Adipose tissue (tissue), 3 donors: ENCODE measurements around the gene WDTC1. TPM values are rescaled to one million over a fixed set of nuclear protein-coding genes. Genes with fewer than 3 reads are reported as not detected.

Source experiments
- H3K27ac ChIP-seq: one replicate; pipeline ENCODE4 v1.5.1; 2013; ENCODE audit warnings: low read depth, low read length
- WGBS, 3 donors: extraction: QIAGEN DNeasy Blood & Tissue Kit; methylation state at CpG; one replicate each; pipeline ENCODE4 v1.1.7; 2013; 5-methylcytosine and 5-hydroxymethylcytosine counted together
- polyA plus RNA-seq, 3 donors: library from polyadenylated mRNA; stranded (reverse); fragments of 200-250 nt; gene quantifications; one replicate each; pipeline ENCODE4 v1.2.3, GENCODE V29; 2013
- donor health status: healthy with polysubstance abuse.
- donor health status: Bipolar disorder and iron deficiency.
- donor health status: healthy.

WDTC1 gene
- polyA plus RNA-seq, 3 donors = 12.7 to 27.1 (median 19.5) TPM

DNA sequence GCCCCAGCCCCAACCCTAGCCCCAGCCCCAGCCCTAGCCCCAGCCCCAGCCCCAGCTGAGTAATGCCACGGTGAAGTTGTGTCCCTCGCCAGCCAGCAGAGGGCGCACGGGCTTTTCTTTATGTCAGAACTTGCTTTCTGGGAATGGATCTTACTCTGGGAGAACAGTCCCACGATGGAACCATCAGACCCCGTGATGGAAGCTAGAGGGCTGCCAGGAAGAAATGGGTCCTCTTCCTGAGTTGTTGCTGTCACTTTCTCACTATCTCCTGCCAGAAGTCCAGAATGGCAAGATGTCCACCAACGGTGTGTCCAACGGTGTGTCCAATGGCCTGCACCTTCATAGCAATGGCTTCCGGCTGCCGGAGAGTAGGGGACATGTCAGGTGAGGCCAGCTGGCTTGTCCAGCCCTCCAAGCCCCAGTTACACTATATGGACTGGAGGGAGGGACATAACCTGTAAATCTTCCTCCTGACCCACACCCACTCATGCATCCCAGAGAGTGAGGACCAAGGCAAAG lies 62.4 kb downstream of the WDTC1 start:
- H3K27ac ChIP-seq = no peak overlapping the region
- 37 to 40% (median 38%) methylated on average over 10 of the region's 10 CpGs for WGBS, 3 donors

DNA sequence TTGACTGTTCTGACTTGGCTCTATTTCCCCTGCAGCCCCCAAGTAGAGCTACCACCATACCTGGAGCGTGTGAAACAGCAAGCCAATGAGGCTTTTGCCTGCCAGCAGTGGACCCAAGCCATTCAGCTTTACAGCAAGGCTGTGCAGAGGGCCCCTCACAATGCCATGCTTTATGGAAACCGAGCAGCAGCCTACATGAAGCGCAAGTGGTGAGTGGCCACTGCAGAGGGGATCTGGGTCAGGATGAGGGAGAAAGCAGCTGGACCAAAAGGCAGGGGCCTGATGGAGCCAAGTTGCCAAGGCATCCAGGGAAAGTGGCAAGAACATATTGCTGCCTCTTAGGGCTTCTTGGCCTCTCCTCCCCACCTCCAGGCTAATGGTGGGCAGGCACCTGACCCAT lies 63.5 kb downstream of the WDTC1 start:
- H3K27ac ChIP-seq = no peak overlapping the region
- WGBS, 3 donors = 94 to 100% (median 98%) methylated on average over 3 of the region's 3 CpGs

DNA sequence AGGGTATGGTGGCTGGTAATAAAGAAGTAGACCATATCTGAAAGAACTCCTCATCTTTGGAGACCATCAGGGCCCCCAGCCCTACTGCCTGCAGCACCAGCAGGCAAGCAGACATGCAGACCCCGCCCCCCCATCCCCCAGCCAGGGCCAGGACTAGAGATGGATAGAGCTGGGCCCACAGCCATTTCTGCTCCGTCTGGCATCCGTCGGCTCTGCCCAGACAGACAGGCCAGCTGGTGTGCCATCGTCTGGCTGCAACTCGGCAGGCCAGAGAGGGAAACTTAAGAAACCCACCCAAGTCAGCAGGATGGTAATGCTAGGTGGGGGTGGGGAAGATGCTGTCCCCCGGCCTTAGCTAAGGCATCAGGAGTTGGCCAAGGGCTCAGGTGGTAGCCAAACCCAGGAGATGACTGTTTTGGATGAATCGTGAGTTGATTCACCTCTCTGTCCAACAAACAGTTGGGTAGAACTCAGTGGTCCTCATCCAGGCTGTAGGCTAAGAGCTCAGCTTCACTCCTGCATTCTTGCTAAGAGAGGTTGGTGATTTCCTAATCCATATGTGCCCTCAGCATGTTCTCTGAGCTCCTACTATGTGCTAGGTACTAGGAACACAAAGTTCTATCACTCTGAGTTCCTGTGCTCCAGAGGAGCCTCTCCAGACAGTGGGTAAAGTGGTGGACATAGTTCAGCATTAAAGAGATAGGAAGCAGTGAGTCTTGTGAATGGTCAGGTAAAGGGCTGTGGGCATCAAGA lies 64.4 kb downstream of the WDTC1 start:
- H3K27ac ChIP-seq = no peak overlapping the region
- 75 to 83% (median 78%) methylated on average over 8 of the region's 8 CpGs for WGBS, 3 donors

GRCh38 chr1:27299385-27300271 lies 65.2 kb downstream of the WDTC1 start:
- 54 to 79% (median 62%) methylated on average over 14 of the region's 14 CpGs for WGBS, 3 donors
- no peak overlapping the region for H3K27ac ChIP-seq

- H3K27ac ChIP-seq = no peak overlapping the region
- WGBS, 3 donors = 23 to 49% (median 26%) methylated on average over 5 of the region's 5 CpGs
Observed at GRCh38 chr1:27300341-27301051, 66.1 kb downstream of the WDTC1 start.

- 76 to 81% (median 77%) methylated on average over 8 of the region's 8 CpGs for WGBS, 3 donors
- H3K27ac ChIP-seq = no peak overlapping the region
Observed at GRCh38 chr1:27301052-27301422, 66.6 kb downstream of the WDTC1 start.

DNA sequence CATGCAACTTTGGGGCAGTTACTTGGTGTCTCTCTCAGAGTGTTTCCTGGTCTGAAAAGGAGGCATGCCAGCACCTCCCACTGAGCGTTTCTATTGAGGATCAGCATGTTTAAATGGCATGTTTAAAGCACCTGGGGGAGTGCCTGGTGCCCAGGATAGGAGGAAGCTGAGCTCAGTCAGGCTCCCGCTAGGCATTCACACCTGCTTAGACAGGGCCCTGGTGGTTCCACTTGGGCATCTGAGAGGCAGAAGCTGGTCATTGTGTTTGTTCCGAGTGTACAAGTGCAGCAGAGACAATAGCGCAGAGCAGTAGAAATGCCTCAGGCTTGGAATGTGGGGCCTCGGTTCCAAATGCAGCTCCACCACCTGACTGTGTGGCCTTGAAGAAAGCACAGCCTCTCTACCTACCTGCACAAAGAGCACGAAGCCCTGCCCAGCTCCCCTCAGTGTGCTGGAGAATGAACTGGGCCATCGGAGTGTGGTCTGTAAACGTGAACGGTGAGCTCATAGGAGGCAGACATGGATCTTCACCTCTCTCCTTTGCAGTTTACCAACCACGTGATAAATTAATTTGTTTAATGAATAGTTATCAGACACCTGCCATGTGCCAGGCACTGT lies 67.3 kb downstream of the WDTC1 start:
- H3K27ac ChIP-seq = no peak overlapping the region
- WGBS, 3 donors = 77 to 91% (median 91%) methylated on average over 10 of the region's 10 CpGs

- 86 to 91% (median 87%) methylated on average over 2 of the region's 2 CpGs for WGBS, 3 donors
- no peak overlapping the region for H3K27ac ChIP-seq
Observed at GRCh38 chr1:27302612-27303011, 68.2 kb downstream of the WDTC1 start.

DNA sequence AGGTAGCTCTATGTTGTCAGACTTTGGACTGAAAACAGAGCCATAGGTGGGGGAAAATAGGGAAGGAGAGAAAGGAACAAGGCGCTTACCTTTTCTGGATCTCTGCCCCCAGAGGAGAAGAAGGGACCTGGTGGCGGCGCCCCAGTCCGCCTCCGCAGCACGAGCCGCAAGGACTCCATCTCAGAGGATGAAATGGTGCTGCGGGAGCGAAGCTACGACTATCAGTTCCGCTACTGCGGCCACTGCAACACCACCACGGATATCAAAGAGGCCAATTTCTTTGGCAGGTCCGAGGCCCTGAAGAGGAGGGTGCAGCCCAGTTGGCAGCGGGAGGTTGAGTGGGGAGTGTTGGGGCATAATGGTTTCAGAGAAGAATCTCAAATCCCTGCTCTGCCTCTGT lies 69.1 kb downstream of the WDTC1 start:
- 92% methylated on average over 15 of the region's 15 CpGs for WGBS, 3 donors
- H3K27ac ChIP-seq = no peak overlapping the region

DNA sequence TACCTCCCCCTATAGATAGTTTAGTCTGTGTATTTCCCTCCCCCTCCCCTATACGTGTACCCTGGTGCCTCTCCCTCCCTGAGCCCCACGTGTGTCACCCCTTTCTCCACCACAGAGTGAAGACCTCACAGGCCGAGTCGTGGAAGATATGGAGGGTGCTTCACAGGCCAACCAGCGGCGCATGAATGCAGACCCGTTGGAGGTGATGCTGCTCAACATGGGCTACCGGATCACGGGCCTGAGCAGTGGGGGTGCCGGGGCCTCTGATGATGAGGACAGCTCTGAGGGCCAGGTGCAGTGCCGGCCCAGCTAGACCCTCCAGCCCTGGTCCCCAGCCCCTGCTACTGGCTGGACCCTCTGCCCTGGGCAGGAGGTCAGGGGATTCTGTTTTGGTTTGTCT lies 71.6 kb downstream of the WDTC1 start:
- H3K27ac ChIP-seq = no peak overlapping the region
- 87 to 93% (median 90%) methylated on average over 11 of the region's 11 CpGs for WGBS, 3 donors

DNA sequence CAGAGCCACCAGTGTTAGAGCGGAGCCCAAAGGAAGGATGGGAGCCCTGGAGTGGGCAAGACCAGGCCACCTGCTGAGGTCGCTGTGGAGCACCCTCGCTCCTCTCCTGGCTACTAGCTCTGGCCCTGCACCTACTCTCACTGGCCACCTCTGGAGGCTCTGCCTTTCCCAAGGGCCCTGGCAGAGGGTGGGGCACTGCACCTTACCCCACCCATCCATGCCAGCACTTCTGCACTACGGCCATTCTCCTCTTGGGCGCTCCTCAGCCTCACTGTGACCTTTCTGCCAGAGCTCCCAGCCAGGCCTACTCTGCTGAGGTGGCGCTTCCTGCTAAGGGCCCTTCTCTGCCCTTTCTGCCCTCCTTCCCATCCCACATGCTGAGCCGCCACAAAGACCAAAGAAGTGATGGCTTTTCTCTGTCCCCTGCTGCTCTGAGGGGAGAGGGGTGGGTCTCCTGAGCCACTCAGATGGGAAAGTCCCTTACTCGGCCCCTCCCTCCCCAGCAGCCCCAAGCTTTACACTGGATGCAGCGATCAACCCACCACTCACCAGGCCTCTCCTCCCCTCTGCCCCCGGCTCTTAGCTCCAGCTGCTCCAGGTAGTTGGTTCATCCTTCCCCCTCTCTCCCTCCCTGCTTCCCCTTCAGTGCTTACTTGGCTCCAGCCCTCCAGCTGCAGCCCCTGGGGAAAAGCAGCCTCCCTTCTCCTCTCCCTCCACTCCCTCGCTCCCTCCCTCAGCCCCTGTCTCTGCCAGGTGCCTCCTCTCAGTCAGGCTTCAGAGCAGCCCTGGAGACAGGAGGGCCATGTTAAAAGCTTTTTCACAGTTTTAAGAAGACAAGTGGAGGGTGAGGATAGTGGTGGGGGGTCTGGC lies 72.7 kb downstream of the WDTC1 start:
- 78 to 80% (median 80%) methylated on average over 9 to 11 of the region's 11 CpGs for WGBS, 3 donors
- H3K27ac ChIP-seq = no peak overlapping the region

DNA sequence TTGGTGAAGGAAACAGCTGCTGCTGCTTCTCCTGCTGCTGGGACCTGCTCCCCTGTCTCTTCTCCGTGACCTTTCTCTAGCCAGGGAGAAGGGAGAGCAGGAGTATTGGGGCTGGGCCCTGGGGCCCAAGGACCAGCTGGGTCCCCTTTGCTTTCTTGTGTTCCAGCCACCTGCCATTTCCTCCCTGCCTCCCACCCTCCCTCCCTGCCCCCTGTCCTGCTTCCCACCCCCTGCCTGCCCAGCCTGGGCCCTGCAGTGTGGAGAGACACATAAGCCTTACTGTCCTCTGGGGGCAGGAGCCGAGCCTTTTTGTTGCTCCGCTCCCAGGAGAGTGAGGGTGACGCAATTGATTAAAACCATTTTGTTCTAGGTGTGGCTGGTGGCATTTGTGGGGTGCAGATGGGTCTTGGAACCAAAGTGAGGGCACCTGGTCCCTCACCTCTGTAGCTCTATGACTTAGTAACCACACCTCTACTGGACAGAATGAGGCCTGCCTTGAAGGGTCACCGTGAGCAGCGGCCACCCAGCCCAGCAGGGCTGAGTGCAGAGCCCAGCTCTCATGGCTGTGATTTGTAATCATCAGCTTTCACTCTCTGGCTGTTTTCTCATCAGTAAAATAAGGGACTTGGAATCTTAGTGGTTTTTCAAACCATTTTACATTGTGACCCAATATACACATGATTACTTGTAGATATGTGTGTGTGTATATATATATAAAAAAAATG lies 73.6 kb downstream of the WDTC1 start:
- H3K27ac ChIP-seq = no peak overlapping the region
- 82 to 91% (median 83%) methylated on average over 5 to 6 of the region's 6 CpGs for WGBS, 3 donors

DNA sequence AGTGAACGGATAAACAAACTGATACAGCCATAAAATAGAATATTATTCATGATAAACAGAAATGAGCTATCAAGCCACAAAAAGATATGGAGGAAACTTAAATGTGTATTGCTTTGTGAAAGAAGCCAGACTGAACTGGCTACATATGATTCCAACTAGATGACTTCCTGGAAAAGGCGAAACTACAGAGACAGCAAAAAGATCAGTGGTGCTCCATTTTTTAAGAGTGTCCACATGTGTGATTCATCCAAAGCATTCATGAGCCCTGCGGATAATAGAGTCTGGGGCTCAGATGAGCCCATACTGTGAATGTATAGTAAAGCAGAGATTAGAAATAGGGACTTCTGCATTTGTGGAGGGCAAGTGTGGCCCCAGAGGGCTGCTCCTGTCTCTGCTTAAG lies 79.7 kb downstream of the WDTC1 start:
- H3K27ac ChIP-seq = no peak overlapping the region
- 61 to 74% (median 64%) methylated on average over 3 of the region's 3 CpGs for WGBS, 3 donors

- no peak overlapping the region for H3K27ac ChIP-seq
- WGBS, 3 donors = 66 to 81% (median 70%) methylated on average over 2 of the region's 2 CpGs
Observed at GRCh38 chr1:27314737-27315136, 80.3 kb downstream of the WDTC1 start.

GRCh38 chr1:27316860-27317259 lies 82.4 kb downstream of the WDTC1 start:
- WGBS, 3 donors = 68 to 90% (median 90%) methylated on average over 5 of the region's 5 CpGs
- H3K27ac ChIP-seq = no peak overlapping the region

DNA sequence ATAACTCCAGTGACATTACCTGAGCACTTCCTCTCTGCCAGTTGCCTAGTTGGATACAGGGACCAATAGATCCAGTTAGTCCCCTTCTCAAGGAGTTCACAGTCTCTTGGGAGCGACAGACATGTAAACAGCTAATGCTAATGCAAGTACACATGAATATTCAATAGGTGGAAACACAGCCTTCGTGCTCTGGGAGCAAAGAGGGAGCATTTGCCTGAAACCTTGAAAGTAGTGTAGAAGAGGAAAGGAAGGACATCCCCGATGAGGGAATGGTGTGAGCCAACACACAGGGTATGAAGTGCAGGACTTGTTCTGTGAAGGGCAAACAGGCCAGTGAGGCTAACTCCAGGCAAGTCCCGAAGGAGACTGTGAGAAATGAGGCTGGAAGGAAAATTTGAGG lies 83.7 kb downstream of the WDTC1 start:
- H3K27ac ChIP-seq = no peak overlapping the region
- WGBS, 3 donors = 29 to 33% (median 32%) methylated on average over 4 of the region's 4 CpGs

- 54 to 85% (median 71%) methylated on average over 1 of the region's 1 CpG for WGBS, 3 donors
Observed at GRCh38 chr1:27318596-27318995, 84.2 kb downstream of the WDTC1 start.

More at GRCh38 chr1:27318596-27318995, 84.2 kb downstream of the WDTC1 start:
- no peak overlapping the region for H3K27ac ChIP-seq
